Trophoblast cell (in vitro differentiated cells and primary cell): ENCODE results near the gene HECW1.
"Not testable (repeated sequence)": the region's sequence is repeated elsewhere in the genome, so short reads cannot be mapped to it uniquely, and the experiment has no call there.

Source experiments
- DNase-seq, 2 donors: peaks; one replicate each; pipeline ENCODE4 v3.0.0-alpha.2; 2016
- H2AFZ ChIP-seq: 2 replicates; pipeline ENCODE4 v1.6.1; 2013; ENCODE audit warnings: low read length, moderate library complexity, mild to moderate bottlenecking; ENCODE audit not compliant: insufficient read depth, poor library complexity
- H2AK5ac ChIP-seq: 2 replicates; pipeline ENCODE4 v1.6.1; 2013; ENCODE audit warnings: mild to moderate bottlenecking, low read length
- H2BK120ac ChIP-seq: 2 replicates; pipeline ENCODE4 v1.6.1; 2013; ENCODE audit warnings: low read length, mild to moderate bottlenecking, moderate library complexity; ENCODE audit not compliant: insufficient read depth, poor library complexity
- H2BK12ac ChIP-seq: 2 replicates; pipeline ENCODE4 v1.6.1; 2013; ENCODE audit warnings: mild to moderate bottlenecking, low read length, moderate library complexity
- H2BK5ac ChIP-seq: 2 replicates; pipeline ENCODE4 v1.6.1; 2013; ENCODE audit warnings: low read length, low read depth, moderate library complexity, mild to moderate bottlenecking; ENCODE audit not compliant: poor library complexity
- H3K14ac ChIP-seq: 2 replicates; pipeline ENCODE4 v1.6.1; 2013; ENCODE audit warnings: mild to moderate bottlenecking, low read length
- H3K18ac ChIP-seq: 2 replicates; pipeline ENCODE4 v1.6.1; 2013; ENCODE audit warnings: mild to moderate bottlenecking, low read length
- H3K23ac ChIP-seq: 2 replicates; pipeline ENCODE4 v1.6.1; 2013; ENCODE audit warnings: low read length
- H3K27ac ChIP-seq: 2 replicates; pipeline ENCODE4 v1.5.1; 2013; ENCODE audit warnings: low read depth, mild to moderate bottlenecking, inconsistent platforms, low read length, moderate library complexity
- H3K27me3 ChIP-seq: 2 replicates; pipeline ENCODE4 v1.6.1; 2013; ENCODE audit warnings: inconsistent platforms, mild to moderate bottlenecking, low read length, moderate library complexity; ENCODE audit not compliant: insufficient read depth
- H3K36me3 ChIP-seq, 2 experiments: 1 replicate in 1 of 2; 2 replicates in 1 of 2; pipeline ENCODE4 v1.6.1; 2013; ENCODE audit warnings: low read length in 2 of 2, mild to moderate bottlenecking in 2 of 2, moderate library complexity in 1 of 2; ENCODE audit not compliant: insufficient read depth in 2 of 2, control insufficient read depth in 1 of 2
- H3K4ac ChIP-seq: 2 replicates; pipeline ENCODE4 v1.6.1; 2013; ENCODE audit warnings: low read depth, mild to moderate bottlenecking, low read length, moderate library complexity
- H3K4me1 ChIP-seq, 2 experiments: 1 replicate in 1 of 2; 2 replicates in 1 of 2; pipeline ENCODE4 v1.6.1; 2013; ENCODE audit warnings: low read length in 2 of 2, mild to moderate bottlenecking in 2 of 2, moderate library complexity in 1 of 2; ENCODE audit not compliant: insufficient read depth in 2 of 2, control insufficient read depth in 1 of 2
- H3K4me2 ChIP-seq: 2 replicates; pipeline ENCODE4 v1.6.1; 2013; ENCODE audit warnings: inconsistent platforms, mild to moderate bottlenecking, low read length, moderate library complexity
- H3K4me3 ChIP-seq: 2 replicates; pipeline ENCODE4 v1.5.1; 2013; ENCODE audit warnings: mild to moderate bottlenecking, low read depth, low read length, inconsistent platforms
- H3K79me1 ChIP-seq: one replicate; pipeline ENCODE4 v1.6.1; 2013; ENCODE audit warnings: low read length
- H3K79me2 ChIP-seq: 2 replicates; pipeline ENCODE4 v1.6.1; 2013; ENCODE audit warnings: low read length, mild to moderate bottlenecking; ENCODE audit not compliant: control insufficient read depth, insufficient read depth, poor library complexity
- H3K9ac ChIP-seq: 2 replicates; pipeline ENCODE4 v1.6.1; 2013; ENCODE audit warnings: mild to moderate bottlenecking, low read length
- H3K9me3 ChIP-seq: 2 replicates; pipeline ENCODE4 v1.6.1; 2013; ENCODE audit warnings: low read depth, mild to moderate bottlenecking, control low read depth, inconsistent platforms, low read length; ENCODE audit not compliant: insufficient read depth
- H4K12ac ChIP-seq: 2 replicates; pipeline ENCODE4 v1.6.1; 2013; ENCODE audit warnings: low read depth, mild to moderate bottlenecking, low read length, moderate library complexity
- H4K8ac ChIP-seq: 2 replicates; pipeline ENCODE4 v1.6.1; 2013; ENCODE audit warnings: low read depth, mild to moderate bottlenecking, low read length, moderate library complexity
- H4K91ac ChIP-seq: one replicate; pipeline ENCODE4 v1.6.1; 2013; ENCODE audit warnings: low read depth, mild to moderate bottlenecking, low read length, moderate library complexity
- WGBS: extraction: QIAGEN DNeasy Blood & Tissue Kit; methylation state at CpG from one replicate; pipeline ENCODE4 v1.1.7; 2013; ENCODE audit warnings: missing lambda C conversion rate; ENCODE audit not compliant: insufficient read length, insufficient coverage; ENCODE audit errors: extremely low coverage; 5-methylcytosine and 5-hydroxymethylcytosine counted together

HECW1 gene

GRCh38 chr7:43582503-43583423 is 470.3 kb downstream of the HECW1 start, which contains the start of gene STK17A:
Gene STK17A (plus strand): TSS chr7:43583108. CDS start chr7:43583244, 136 bp downstream.
- WGBS: no CpG with 5 or more reads among the region's 83 CpGs
- H2AK5ac ChIP-seq: no peak within 1 kb of the TSS
- H3K4ac ChIP-seq: peak within 1 kb of the TSS; percentile 22
- peaks cover 4% of the 10 kb centered on the region for H3K79me2 ChIP-seq
- peak within 1 kb of the TSS; percentile 74 for H4K12ac ChIP-seq
- peaks cover 7% of the 10 kb centered on the region for H3K79me1 ChIP-seq
- no peaks in the 10 kb centered on the region for H3K27me3 ChIP-seq
- H4K8ac ChIP-seq: peak within 1 kb of the TSS; percentile 47
- peak within 1 kb of the TSS; percentile 93 for H2AFZ ChIP-seq
- peak within 1 kb of the TSS; percentile 91 for H3K4me3 ChIP-seq
- no peak within 1 kb of the TSS for H3K23ac ChIP-seq
- H3K14ac ChIP-seq: peak within 1 kb of the TSS; percentile 89
- H3K4me2 ChIP-seq: peak within 1 kb of the TSS; percentile 88
- peak within 1 kb of the TSS; percentile 32 for H2BK5ac ChIP-seq
- peak within 1 kb of the TSS; percentile 65 for H4K91ac ChIP-seq
- peaks cover 0 to 4% of the 10 kb centered on the region in 2 experiments for H3K4me1 ChIP-seq
- no peaks in the 10 kb centered on the region for H3K9me3 ChIP-seq
- no peak within 1 kb of the TSS for H3K27ac ChIP-seq
- no peaks in the 10 kb centered on the region for H3K36me3 ChIP-seq
- H3K9ac ChIP-seq: peak within 1 kb of the TSS; percentile 59
- no peak within 1 kb of the TSS for H2BK12ac ChIP-seq
- H2BK120ac ChIP-seq: peak within 1 kb of the TSS; percentile 57
- DNase-seq: peak; percentile 94 to 98
- peak within 1 kb of the TSS; percentile 89 for H3K18ac ChIP-seq

- no peak overlapping the region for H2BK12ac ChIP-seq
- peak; percentile 42 to 66 for DNase-seq
- no peaks in the 10 kb centered on the region for H3K36me3 ChIP-seq
- H3K18ac ChIP-seq: peak overlapping the region; percentile 89
- H3K27me3 ChIP-seq: no peaks in the 10 kb centered on the region
- H4K12ac ChIP-seq: peak overlapping the region; percentile 74
- H3K79me2 ChIP-seq: peaks cover 4% of the 10 kb centered on the region
- H2AFZ ChIP-seq: peak overlapping the region; percentile 93
- H3K4me2 ChIP-seq: peak overlapping the region; percentile 88
- H2BK120ac ChIP-seq: peak overlapping the region; percentile 57
- peaks cover 7% of the 10 kb centered on the region for H3K79me1 ChIP-seq
- peak overlapping the region; percentile 22 for H3K4ac ChIP-seq
- H4K91ac ChIP-seq: peak overlapping the region; percentile 65
- no peak overlapping the region for H3K23ac ChIP-seq
- peak overlapping the region; percentile 59 for H3K9ac ChIP-seq
- peak overlapping the region; percentile 91 for H3K4me3 ChIP-seq
- H3K14ac ChIP-seq: peak overlapping the region; percentile 89
- H4K8ac ChIP-seq: peak overlapping the region; percentile 47
- H3K9me3 ChIP-seq: no peaks in the 10 kb centered on the region
- peaks cover 0 to 4% of the 10 kb centered on the region in 2 experiments for H3K4me1 ChIP-seq
- no CpG with 5 or more reads among the region's 66 CpGs for WGBS
- H3K27ac ChIP-seq: no peak overlapping the region
- no peak overlapping the region for H2AK5ac ChIP-seq
- H2BK5ac ChIP-seq: peak overlapping the region; percentile 32
Measured at GRCh38 chr7:43583424-43584194, 471.2 kb downstream of the HECW1 start.

DNA sequence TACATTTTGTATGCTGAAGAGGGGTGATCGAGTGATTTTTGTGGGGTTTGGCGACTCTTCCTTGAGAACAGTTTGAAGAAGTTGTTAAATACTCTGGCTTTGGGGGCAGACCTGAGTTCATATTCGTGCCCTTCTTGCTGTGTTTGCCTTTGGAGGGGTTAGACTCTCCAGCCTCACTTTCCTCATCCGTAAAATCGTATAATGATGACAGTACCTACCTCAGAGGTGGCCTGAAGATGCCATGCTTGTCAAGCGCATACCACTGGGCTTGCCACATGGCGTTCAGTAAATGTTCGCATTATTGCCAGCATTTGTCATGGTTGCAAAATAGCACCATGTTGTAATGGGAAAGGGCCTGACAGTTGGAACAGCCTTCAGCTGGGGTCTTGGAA is 471.7 kb downstream of the HECW1 start:
- WGBS: no CpG with 5 or more reads among the region's 8 CpGs
- Histone ChIP-seq H3K18ac (peak overlapping the region; percentile 3), H3K4me2 (peak overlapping the region; percentile 88), H3K79me1 (peaks cover 7% of the 10 kb centered on the region), H3K4me1 (peaks cover 0 to 4% of the 10 kb centered on the region in 2 experiments), H3K36me3 (no peaks in the 10 kb centered on the region), H2BK12ac (no peak overlapping the region), H3K4ac (no peak overlapping the region), H3K9me3 (no peaks in the 10 kb centered on the region), H3K23ac (no peak overlapping the region), H4K8ac (no peak overlapping the region), H3K79me2 (peaks cover 4% of the 10 kb centered on the region), H2BK5ac (no peak overlapping the region), H2BK120ac (no peak overlapping the region), H3K27ac (no peak overlapping the region), H2AK5ac (no peak overlapping the region), H3K4me3 (peak overlapping the region; percentile 4), H4K12ac (no peak overlapping the region), H3K14ac (no peak overlapping the region), H3K9ac (no peak overlapping the region), H3K27me3 (no peaks in the 10 kb centered on the region), H2AFZ (no peak overlapping the region), H4K91ac (no peak overlapping the region)
- peak; percentile 93 to 97 for DNase-seq

- not testable (repeated sequence) for H3K9ac ChIP-seq, H3K18ac ChIP-seq, DNase-seq, H3K79me2 ChIP-seq, H3K4ac ChIP-seq, H2AFZ ChIP-seq, H4K12ac ChIP-seq, H3K4me1 ChIP-seq, H3K9me3 ChIP-seq, H2BK120ac ChIP-seq, H2AK5ac ChIP-seq, H4K8ac ChIP-seq, H3K4me2 ChIP-seq, H3K27ac ChIP-seq, H2BK12ac ChIP-seq, H3K14ac ChIP-seq, H4K91ac ChIP-seq, H3K27me3 ChIP-seq, H2BK5ac ChIP-seq, H3K4me3 ChIP-seq, H3K79me1 ChIP-seq, H3K23ac ChIP-seq, H3K36me3 ChIP-seq
- no CpG with 5 or more reads among the region's 11 CpGs for WGBS
Measured at GRCh38 chr7:43584733-43585132, 472.3 kb downstream of the HECW1 start.
